HG02973 (cell line): Measurements from ENCODE around the gene EFNA2.

Source experiments
- ATAC-seq: cut with Tn5 transposase; IDR thresholded peaks from one replicate; pipeline ENCODE4 v1.9.1; 2021; ENCODE audit warnings: moderate library complexity; ENCODE audit not compliant: unreplicated experiment

The EFNA2 gene

GRCh38 chr19:1259876-1260748 is 25.6 kb upstream of the EFNA2 start:
- ATAC-seq, result no peak

GRCh38 chr19:1260749-1261537 is 24.7 kb upstream of the EFNA2 start:
- ATAC-seq, result peak; percentile 46

- no peak for ATAC-seq
Observed at GRCh38 chr19:1261538-1261797, 24.2 kb upstream of the EFNA2 start.

GRCh38 chr19:1261798-1262622 is 23.7 kb upstream of the EFNA2 start:
- ATAC-seq, result no peak

GRCh38 chr19:1262623-1263123 is 23.0 kb upstream of the EFNA2 start:
- ATAC-seq, result no peak

- ATAC-seq, result no peak
Observed at GRCh38 chr19:1263188-1263587, 22.5 kb upstream of the EFNA2 start.

GRCh38 chr19:1264801-1265614 is 20.7 kb upstream of the EFNA2 start:
- no peak for ATAC-seq

GRCh38 chr19:1265615-1266128 is 20.0 kb upstream of the EFNA2 start:
- no peak for ATAC-seq

- peak; percentile 21 for ATAC-seq
Observed at GRCh38 chr19:1266129-1266915, 19.4 kb upstream of the EFNA2 start.

- peak; percentile 11 for ATAC-seq
Observed at GRCh38 chr19:1266916-1267476, 18.7 kb upstream of the EFNA2 start.

GRCh38 chr19:1267477-1268225 is 18.0 kb upstream of the EFNA2 start:
- no peak for ATAC-seq

GRCh38 chr19:1268226-1269064 is 17.2 kb upstream of the EFNA2 start:
- no peak for ATAC-seq

- peak; percentile 44 for ATAC-seq
Observed at GRCh38 chr19:1269065-1269477, 16.6 kb upstream of the EFNA2 start, which contains the start of gene CIRBP. Gene CIRBP (plus strand): TSS chr19:1269332. CDS start chr19:1270934, 1,602 bp downstream.

- ATAC-seq, result peak; percentile 19
Observed at GRCh38 chr19:1269478-1270212, 16.0 kb upstream of the EFNA2 start.

- no peak for ATAC-seq
Observed at GRCh38 chr19:1270213-1270853, 15.3 kb upstream of the EFNA2 start.

- ATAC-seq, result no peak
Observed at GRCh38 chr19:1270854-1271527, 14.7 kb upstream of the EFNA2 start.
